Tibial nerve (tissue), 4 donors: ENCODE results near the gene TXN2.

Experiments
- CTCF ChIP-seq, 5 experiments: fragments of 200-600 bp in 3 of 5; fragments of 450-650 bp in 2 of 5; sonication (generic) in 3 of 5; IDR thresholded peaks; one replicate each; pipeline ENCODE4 v1.5.1; 2016 to 2019; ENCODE audit warnings: antibody characterized with exemption in 5 of 5, mild to moderate bottlenecking in 3 of 5, moderate library complexity in 2 of 5
- EP300 ChIP-seq, 2 donors: sonication (generic); formaldehyde crosslinking; IDR thresholded peaks; one replicate each; pipeline ENCODE4 v1.6.1; 2017; ENCODE audit warnings: antibody characterized with exemption in 2 of 2, mild to moderate bottlenecking in 1 of 2
- POLR2A ChIP-seq, 2 donors: fragments of 450-650 bp; IDR thresholded peaks; one replicate each; pipeline ENCODE4 v1.6.1; 2017; ENCODE audit warnings: antibody characterized with exemption in 2 of 2, mild to moderate bottlenecking in 2 of 2, moderate library complexity in 2 of 2

GRCh38 chr22:36497910-36498665, 16.6 kb upstream of the TXN2 start:
- TF ChIP-seq CTCF (IDR thresholded peaks at IDR 0.05): no peak
- no peak for TF ChIP-seq POLR2A (IDR thresholded peaks at IDR 0.05)
- TF ChIP-seq EP300 (IDR thresholded peaks at IDR 0.05): no peak
